ENCODE measurements around the gene DYNLL1. TPM values are rescaled to one million over a fixed set of nuclear protein-coding genes. Genes with fewer than 3 reads are reported as not detected.

DYNLL1 gene
- total RNA-seq, 1 experiment from 2014 or later: 340 TPM

- no peak overlapping the region for H3K27ac ChIP-seq
- H3K4me2 ChIP-seq: no peak overlapping the region
- peaks cover 25% of the 10 kb centered on the region for H3K36me3 ChIP-seq (ENCODE audit: low read depth)
- BruUV-seq (replicated peaks): no TSS peak
- no peaks in the 10 kb centered on the region for H3K9me3 ChIP-seq (ENCODE audit: insufficient read depth, low read depth)
- TF ChIP-seq EZH2 (IDR thresholded peaks at IDR 0.05; ENCODE audit: low read depth) (no peak), CTCF (conservative IDR thresholded peaks at IDR 0.05) (peak; percentile 46)
- H4K20me1 ChIP-seq (ENCODE audit: insufficient read depth): peaks cover 53% of the 10 kb centered on the region
- H3K9me2 ChIP-seq (ENCODE audit: insufficient read depth): no peaks in the 10 kb centered on the region
- H3K4me1 ChIP-seq (replicated peaks; ENCODE audit: insufficient read depth): no peaks in the 10 kb centered on the region
- ChIA-PET POLR2A (ENCODE audit: unreplicated experiment) (no interaction called here), CTCF (no interaction called here)
- H2AFZ ChIP-seq: no peak overlapping the region
- no peak for DNase-seq
- H3F3A ChIP-seq (ENCODE audit: insufficient read depth, low read depth): peaks cover 75% of the 10 kb centered on the region; the same call in 1 of the 2 replicates
- H3K79me2 ChIP-seq (ENCODE audit: low read depth): peaks cover 8% of the 10 kb centered on the region
- H3K4me3 ChIP-seq: no peak overlapping the region
- intact Hi-C loops (cut with micrococcal nuclease; ENCODE audit: unreplicated experiment): no loop called here
- no peaks in the 10 kb centered on the region for H3K27me3 ChIP-seq (ENCODE audit: insufficient read depth, low read depth)
Observed at GRCh38 chr12:120457133-120457532, 38.8 kb upstream of the DYNLL1 start.

- H3K9me2 ChIP-seq (ENCODE audit: insufficient read depth): no peaks in the 10 kb centered on the region
- POLR2A ChIA-PET (ENCODE audit: unreplicated experiment): no interaction called here
- no peaks in the 10 kb centered on the region for H3K9me3 ChIP-seq (ENCODE audit: insufficient read depth, low read depth)
- no peak overlapping the region for H2AFZ ChIP-seq
- TF ChIP-seq EZH2 (IDR thresholded peaks at IDR 0.05; ENCODE audit: low read depth): no peak
- no peak for TF ChIP-seq CTCF (conservative IDR thresholded peaks at IDR 0.05)
- H3K79me2 ChIP-seq (ENCODE audit: low read depth): peaks cover 17% of the 10 kb centered on the region
- no peaks in the 10 kb centered on the region for H3K27me3 ChIP-seq (ENCODE audit: insufficient read depth, low read depth)
- peaks cover 65% of the 10 kb centered on the region for H4K20me1 ChIP-seq (ENCODE audit: insufficient read depth)
- H3K4me3 ChIP-seq: no peak overlapping the region
- peaks cover 57% of the 10 kb centered on the region; the same call in 1 of the 2 replicates for H3F3A ChIP-seq (ENCODE audit: insufficient read depth, low read depth)
- CTCF ChIA-PET: interaction anchor here (0.7 kb wide), 1 partner anchor 76 kb away, joined by 3 read pairs; no protein-coding TSS in a partner anchor
- H3K27ac ChIP-seq: no peak overlapping the region
- no TSS peak for BruUV-seq (replicated peaks)
- H3K4me2 ChIP-seq: no peak overlapping the region
- peaks cover 37% of the 10 kb centered on the region for H3K36me3 ChIP-seq (ENCODE audit: low read depth)
- DNase-seq: no peak
- intact Hi-C loops (cut with micrococcal nuclease; ENCODE audit: unreplicated experiment): no loop called here
- H3K4me1 ChIP-seq (replicated peaks; ENCODE audit: insufficient read depth): no peaks in the 10 kb centered on the region
Observed at GRCh38 chr12:120460157-120460556, 35.8 kb upstream of the DYNLL1 start.

DNA sequence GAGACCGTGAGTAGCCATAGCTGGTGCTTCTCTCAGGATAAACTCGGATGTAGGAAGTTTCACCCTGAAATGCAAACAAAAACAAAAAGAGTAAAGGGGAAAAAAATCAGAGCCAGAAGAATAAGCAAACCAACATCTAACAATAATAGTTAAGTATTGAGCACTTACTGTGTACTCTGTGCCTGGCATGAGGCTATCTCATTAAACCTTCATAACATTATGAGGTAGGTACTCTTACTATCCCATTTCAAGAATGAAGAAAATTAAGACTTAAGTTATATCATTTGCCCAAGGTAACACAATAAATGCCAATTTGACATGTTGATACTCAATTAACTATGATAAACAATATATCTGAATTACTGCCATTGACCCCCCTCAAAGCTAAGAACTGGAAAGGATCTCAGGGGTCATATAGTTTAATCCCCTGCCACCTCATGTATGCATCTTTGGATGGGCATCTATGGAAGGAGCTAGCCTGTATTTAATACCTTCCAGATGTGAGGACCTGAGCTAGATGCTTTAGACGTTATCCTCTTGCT is 33.7 kb upstream of the DYNLL1 start:
- Histone ChIP-seq H3K4me3 (no peak overlapping the region), H3K36me3 (ENCODE audit: low read depth) (peaks cover 48% of the 10 kb centered on the region), H3K9me2 (ENCODE audit: insufficient read depth) (no peaks in the 10 kb centered on the region), H3F3A (ENCODE audit: insufficient read depth, low read depth) (peaks cover 56% of the 10 kb centered on the region; the same call in 1 of the 2 replicates), H4K20me1 (ENCODE audit: insufficient read depth) (peaks cover 74% of the 10 kb centered on the region), H2AFZ (no peak overlapping the region), H3K79me2 (ENCODE audit: low read depth) (peaks cover 37% of the 10 kb centered on the region), H3K9me3 (ENCODE audit: insufficient read depth, low read depth) (no peaks in the 10 kb centered on the region), H3K4me2 (no peak overlapping the region), H3K27ac (no peak overlapping the region), H3K4me1 (replicated peaks; ENCODE audit: insufficient read depth) (0 out of 2 replicates have a peak, but pooled peaks cover 5% of the 10 kb centered on the region), H3K27me3 (ENCODE audit: insufficient read depth, low read depth) (no peaks in the 10 kb centered on the region)
- TF ChIP-seq EZH2 (IDR thresholded peaks at IDR 0.05; ENCODE audit: low read depth): no peak
- no peak for TF ChIP-seq CTCF (conservative IDR thresholded peaks at IDR 0.05)
- BruUV-seq (replicated peaks): no TSS peak
- no peak for DNase-seq
- intact Hi-C loops (cut with micrococcal nuclease; ENCODE audit: unreplicated experiment): no loop called here
- ChIA-PET CTCF (no interaction called here), POLR2A (ENCODE audit: unreplicated experiment) (interaction anchor here (0.7 kb wide), 1 partner anchor 73 kb away, joined by 12 read pairs; no protein-coding TSS in a partner anchor)

All from PC-9 (cell line).